ENCODE data around the gene KTN1.

KTN1 gene

GRCh38 chr14:55718551-55718950 is 138.5 kb downstream of the KTN1 start:
- no peak for DNase-seq

- no peak for DNase-seq
Measured at GRCh38 chr14:55720796-55721195, 140.8 kb downstream of the KTN1 start.

GRCh38 chr14:55721353-55721752 is 141.3 kb downstream of the KTN1 start:
- DNase-seq, result no peak

- no peak for DNase-seq
Measured at GRCh38 chr14:55722054-55722453, 142.0 kb downstream of the KTN1 start.

GRCh38 chr14:55724736-55725135 is 144.7 kb downstream of the KTN1 start:
- DNase-seq, result no peak

- DNase-seq, result peak; percentile 14 to 55 (median 40)
Measured at GRCh38 chr14:55730592-55731310, 150.7 kb downstream of the KTN1 start.

- DNase-seq, result no peak
Measured at GRCh38 chr14:55731311-55731872, 151.4 kb downstream of the KTN1 start.

- DNase-seq, result peak; percentile 47 to 73 (median 63)
Measured at GRCh38 chr14:55731881-55732498, 152.0 kb downstream of the KTN1 start.

- no peak for DNase-seq
Measured at GRCh38 chr14:55733599-55733998, 153.6 kb downstream of the KTN1 start.
